ENCODE results near the gene DGKB.

DNA sequence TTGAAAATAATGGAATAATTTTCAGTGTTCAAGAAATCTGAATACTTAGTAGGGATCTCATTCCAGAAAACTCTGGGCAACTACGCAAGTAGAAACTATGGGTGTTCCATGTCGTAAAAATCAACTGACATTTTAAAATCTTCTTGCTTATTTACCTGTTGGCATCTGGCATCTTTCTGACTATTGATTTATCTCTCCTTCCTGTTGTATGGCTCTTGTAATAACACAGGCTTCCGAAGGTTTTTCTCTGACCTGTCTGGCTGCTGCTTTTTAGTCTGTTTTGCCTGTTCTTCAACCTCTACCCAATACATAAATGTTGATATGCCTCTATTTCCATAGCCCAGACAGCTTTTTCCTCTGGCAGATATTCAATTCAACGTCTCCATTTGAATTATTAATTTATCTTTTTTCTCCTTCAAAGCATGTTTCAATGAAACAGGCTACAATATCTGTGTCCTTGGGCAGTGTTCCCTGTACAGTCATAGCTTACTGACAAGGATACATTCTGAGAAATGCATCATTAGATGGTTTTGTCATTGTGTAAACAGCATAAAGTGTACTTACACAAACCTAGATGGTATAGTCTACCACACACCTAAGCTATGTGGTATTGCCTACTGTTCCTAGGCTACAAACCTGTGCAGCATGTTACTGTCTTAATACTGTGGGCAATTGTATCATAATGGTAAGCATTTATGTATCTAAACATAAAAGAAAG is 807.2 kb downstream of the DGKB start:
- TF ChIP-seq, protein P1, sequence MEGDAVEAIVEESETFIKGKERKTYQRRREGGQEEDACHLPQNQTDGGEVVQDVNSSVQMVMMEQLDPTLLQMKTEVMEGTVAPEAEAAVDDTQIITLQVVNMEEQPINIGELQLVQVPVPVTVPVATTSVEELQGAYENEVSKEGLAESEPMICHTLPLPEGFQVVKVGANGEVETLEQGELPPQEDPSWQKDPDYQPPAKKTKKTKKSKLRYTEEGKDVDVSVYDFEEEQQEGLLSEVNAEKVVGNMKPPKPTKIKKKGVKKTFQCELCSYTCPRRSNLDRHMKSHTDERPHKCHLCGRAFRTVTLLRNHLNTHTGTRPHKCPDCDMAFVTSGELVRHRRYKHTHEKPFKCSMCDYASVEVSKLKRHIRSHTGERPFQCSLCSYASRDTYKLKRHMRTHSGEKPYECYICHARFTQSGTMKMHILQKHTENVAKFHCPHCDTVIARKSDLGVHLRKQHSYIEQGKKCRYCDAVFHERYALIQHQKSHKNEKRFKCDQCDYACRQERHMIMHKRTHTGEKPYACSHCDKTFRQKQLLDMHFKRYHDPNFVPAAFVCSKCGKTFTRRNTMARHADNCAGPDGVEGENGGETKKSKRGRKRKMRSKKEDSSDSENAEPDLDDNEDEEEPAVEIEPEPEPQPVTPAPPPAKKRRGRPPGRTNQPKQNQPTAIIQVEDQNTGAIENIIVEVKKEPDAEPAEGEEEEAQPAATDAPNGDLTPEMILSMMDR (IDR thresholded peaks at IDR 0.05): no peak
- TF ChIP-seq POLR2A (IDR thresholded peaks at IDR 0.05): no peak

Data from body of pancreas (tissue), 4 donors.